H9 (cell line): ENCODE measurements around the gene MLC1. TPM values are rescaled to one million over a fixed set of nuclear protein-coding genes. Genes with fewer than 3 reads are reported as not detected.

Source experiments
- DNase-seq: peaks from one replicate; pipeline ENCODE4 v3.0.0-alpha.2; 2017
- H2AFZ ChIP-seq: one replicate; pipeline ENCODE4 v1.6.1; 2013; ENCODE audit warnings: mild to moderate bottlenecking, low read length, control low read depth, moderate library complexity
- H2AK5ac ChIP-seq: 2 replicates; pipeline ENCODE4 v1.6.1; 2013; ENCODE audit warnings: low read length, control low read depth, mixed read lengths; ENCODE audit not compliant: insufficient read length
- H2BK120ac ChIP-seq: one replicate; pipeline ENCODE4 v1.6.1; 2013; ENCODE audit warnings: low read depth, mild to moderate bottlenecking, low read length, control low read depth, inconsistent platforms; ENCODE audit not compliant: poor library complexity, severe bottlenecking
- H2BK12ac ChIP-seq: 2 replicates; pipeline ENCODE4 v1.6.1; 2013; ENCODE audit warnings: low read length, control low read depth, mixed read lengths, low read depth; ENCODE audit not compliant: insufficient read length
- H2BK15ac ChIP-seq: 2 replicates; pipeline ENCODE4 v1.6.1; 2013; ENCODE audit warnings: low read depth, low read length, control low read depth
- H2BK20ac ChIP-seq: one replicate; pipeline ENCODE4 v1.6.1; 2013; ENCODE audit warnings: low read depth, mild to moderate bottlenecking, low read length, control low read depth, inconsistent platforms; ENCODE audit not compliant: poor library complexity, severe bottlenecking
- H2BK5ac ChIP-seq: 2 replicates; pipeline ENCODE4 v1.6.1; 2013; ENCODE audit warnings: low read length, control low read depth, mixed read lengths; ENCODE audit not compliant: insufficient read length
- H3K14ac ChIP-seq: 2 replicates; pipeline ENCODE4 v1.6.1; 2013; ENCODE audit warnings: low read length, control low read depth; ENCODE audit not compliant: insufficient read depth
- H3K18ac ChIP-seq: 2 replicates; pipeline ENCODE4 v1.6.1; 2013; ENCODE audit warnings: low read depth, mild to moderate bottlenecking, mixed read lengths, low read length, control low read depth; ENCODE audit not compliant: insufficient read length
- H3K23ac ChIP-seq: 2 replicates; pipeline ENCODE4 v1.6.1; 2013; ENCODE audit warnings: low read length, control low read depth, mixed read lengths, low read depth; ENCODE audit not compliant: insufficient read length
- H3K23me2 ChIP-seq: 2 replicates; pipeline ENCODE4 v1.6.1; 2013; ENCODE audit warnings: low read depth, mild to moderate bottlenecking, mixed read lengths, low read length, control low read depth; ENCODE audit not compliant: insufficient read length, poor library complexity, severe bottlenecking
- H3K27ac ChIP-seq: 2 replicates; pipeline ENCODE4 v1.5.1; 2013; ENCODE audit warnings: low read length, control low read depth, mixed read lengths, low read depth; ENCODE audit not compliant: insufficient read length
- H3K27me3 ChIP-seq: 2 replicates; pipeline ENCODE4 v1.6.1; 2013; ENCODE audit warnings: low read length, control low read depth, inconsistent platforms; ENCODE audit not compliant: insufficient read depth
- H3K4ac ChIP-seq: 2 replicates; pipeline ENCODE4 v1.6.1; 2013; ENCODE audit warnings: low read depth, mild to moderate bottlenecking, control low read depth, inconsistent platforms, low read length, moderate library complexity
- H3K4me1 ChIP-seq: 2 replicates; pipeline ENCODE4 v1.6.1; 2013; ENCODE audit warnings: low read length, control low read depth, inconsistent platforms; ENCODE audit not compliant: insufficient read depth
- H3K4me2 ChIP-seq: 2 replicates; pipeline ENCODE4 v1.6.1; 2013; ENCODE audit warnings: low read length, control low read depth, mixed read lengths; ENCODE audit not compliant: insufficient read length, insufficient read depth
- H3K56ac ChIP-seq: 2 replicates; pipeline ENCODE4 v1.6.1; 2013; ENCODE audit warnings: low read depth, mild to moderate bottlenecking, mixed read lengths, low read length, control low read depth; ENCODE audit not compliant: insufficient read length
- H3K79me1 ChIP-seq: 2 replicates; pipeline ENCODE4 v1.6.1; 2013; ENCODE audit warnings: low read depth, mild to moderate bottlenecking, moderate library complexity, low read length, control low read depth, inconsistent platforms; ENCODE audit not compliant: insufficient read depth, poor library complexity, severe bottlenecking
- H3K79me2 ChIP-seq: 2 replicates; pipeline ENCODE4 v1.6.1; 2013; ENCODE audit warnings: low read length, control low read depth, inconsistent platforms; ENCODE audit not compliant: insufficient read depth
- H3K9ac ChIP-seq: 2 replicates; pipeline ENCODE4 v1.6.1; 2013; ENCODE audit warnings: low read length, control low read depth, mixed read lengths; ENCODE audit not compliant: insufficient read length; ENCODE audit errors: extremely low read depth
- H3K9me3 ChIP-seq: one replicate; pipeline ENCODE4 v1.6.1; 2013; ENCODE audit warnings: low read depth, low read length, inconsistent platforms; ENCODE audit not compliant: control insufficient read depth
- H3T11ph ChIP-seq: one replicate; pipeline ENCODE4 v1.6.1; 2013; ENCODE audit warnings: mild to moderate bottlenecking, low read length, control low read depth, inconsistent platforms
- H4K20me1 ChIP-seq: one replicate; pipeline ENCODE4 v1.6.1; 2013; ENCODE audit not compliant: control insufficient read depth, insufficient read length, insufficient read depth
- H4K5ac ChIP-seq: 2 replicates; pipeline ENCODE4 v1.6.1; 2013; ENCODE audit warnings: low read depth, mild to moderate bottlenecking, mixed read lengths, low read length, control low read depth; ENCODE audit not compliant: insufficient read length
- H4K8ac ChIP-seq: replicated peaks from 2 replicates; pipeline ENCODE4 v1.6.1; 2013; ENCODE audit warnings: low read length, control low read depth, mixed read lengths, low read depth; ENCODE audit not compliant: insufficient read length
- H4K91ac ChIP-seq: 2 replicates; pipeline ENCODE4 v1.6.1; 2013; ENCODE audit warnings: low read depth, mild to moderate bottlenecking, moderate library complexity, mixed read lengths, low read length, control low read depth; ENCODE audit not compliant: insufficient read length
- H3K27ac Mint-ChIP-seq, 3 experiments: 2 replicates in 2 of 3; 3 replicates in 1 of 3; pipeline ENCODE4 v1.8.0; 2020 to 2021; ENCODE audit warnings: mixed read lengths in 3 of 3, mild to moderate bottlenecking in 1 of 3, moderate library complexity in 1 of 3
- H3K27me3 Mint-ChIP-seq: 2 replicates; pipeline ENCODE4 v1.8.0; 2021; ENCODE audit warnings: low read depth, mild to moderate bottlenecking, moderate library complexity, mixed read lengths
- H3K36me3 Mint-ChIP-seq, 3 experiments: 2 replicates in 2 of 3; 3 replicates in 1 of 3; pipeline ENCODE4 v1.8.0; 2020 to 2021; ENCODE audit warnings: low read depth in 3 of 3, mixed read lengths in 3 of 3; ENCODE audit not compliant: insufficient read depth in 1 of 3
- H3K4me1 Mint-ChIP-seq, 2 experiments: 2 replicates each; pipeline ENCODE4 v1.8.0; 2020; ENCODE audit warnings: mixed read lengths in 2 of 2
- H3K4me3 Mint-ChIP-seq, 2 experiments: 2 replicates in 1 of 2; 3 replicates in 1 of 2; pipeline ENCODE4 v1.8.0; 2020 to 2021; ENCODE audit warnings: mild to moderate bottlenecking in 2 of 2, mixed read lengths in 2 of 2, moderate library complexity in 1 of 2
- H3K9me3 Mint-ChIP-seq, 2 experiments: 2 replicates in 1 of 2; 3 replicates in 1 of 2; pipeline ENCODE4 v1.8.0; 2020; ENCODE audit warnings: mild to moderate bottlenecking in 2 of 2, mixed read lengths in 2 of 2, moderate library complexity in 1 of 2
- WGBS: extraction: QIAGEN DNeasy Blood & Tissue Kit; methylation state at CpG from one replicate; pipeline ENCODE4 v1.1.7; 2013; ENCODE audit warnings: missing lambda C conversion rate, low lambda C conversion rate, mixed read lengths; ENCODE audit not compliant: insufficient read length; ENCODE audit errors: extremely low coverage; 5-methylcytosine and 5-hydroxymethylcytosine counted together
- total RNA-seq: library from RNA; stranded (reverse); gene quantifications from 2 replicates; pipeline ENCODE4 v1.2.1, GENCODE V29; 2021
- TF ChIP-seq, protein P1 (sequence below): fragments of 200-600 bp; sonication (generic); conservative IDR thresholded peaks from 3 replicates; pipeline ENCODE4 v1.8.0; 2021; ENCODE audit warnings: antibody characterized with exemption, mild to moderate bottlenecking

The MLC1 gene
- total RNA-seq, 1 experiment from 2014 or later, result not detected

DNA sequence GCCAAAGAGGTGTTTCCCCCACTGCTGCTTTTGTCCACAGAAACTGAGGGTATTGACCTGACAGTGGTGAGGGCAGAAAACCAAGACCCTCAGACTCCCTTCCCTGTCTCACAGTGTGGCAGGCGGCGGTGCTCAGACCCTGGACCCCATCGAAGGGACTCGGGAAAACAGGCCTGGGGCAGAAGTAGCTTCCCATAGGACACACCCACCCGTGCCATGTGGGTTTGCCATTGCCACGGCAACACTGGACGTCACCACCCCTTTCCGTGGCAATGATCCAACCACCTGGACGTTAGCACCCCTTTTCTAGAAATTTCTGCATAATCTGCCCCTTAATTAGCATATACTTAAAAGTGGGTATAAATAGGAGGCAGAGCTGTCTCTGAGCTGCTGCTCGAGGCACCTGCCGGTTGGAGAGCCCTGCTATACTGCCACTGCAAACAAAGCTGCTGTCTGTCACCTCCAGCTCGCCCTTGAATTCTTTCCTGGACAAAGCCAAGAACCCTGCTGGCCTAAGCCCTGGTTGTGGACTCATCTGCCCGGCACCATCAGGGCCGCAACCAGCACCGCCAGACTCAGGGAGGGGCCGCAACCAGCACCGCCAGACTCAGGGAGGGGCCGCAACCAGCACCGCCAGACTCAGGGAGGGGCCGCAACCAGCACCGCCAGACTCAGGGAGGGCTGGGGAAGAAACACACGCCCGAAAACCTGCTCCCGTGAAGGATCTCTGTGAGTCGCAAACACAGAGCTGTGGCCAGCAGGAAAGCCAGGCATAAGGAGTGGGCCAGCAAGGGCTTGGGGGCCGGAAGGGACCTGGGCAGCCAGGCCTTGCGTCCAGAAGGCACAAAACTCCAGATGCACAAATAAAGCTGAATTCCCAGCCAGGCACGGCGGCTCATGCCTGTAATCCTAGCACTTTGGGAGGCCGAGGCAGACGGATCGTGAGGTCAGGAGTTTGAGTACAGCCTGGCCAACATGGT is 10.4 kb downstream of the MLC1 start:
- Histone ChIP-seq H3K27ac (no peak overlapping the region), H3K79me2 (no peaks in the 10 kb centered on the region), H3T11ph (no peak overlapping the region), H3K9me3 (no peaks in the 10 kb centered on the region), H2BK5ac (no peak overlapping the region), H3K4me1 (no peaks in the 10 kb centered on the region), H2BK20ac (no peak overlapping the region), H4K5ac (no peak overlapping the region), H3K9ac (no peak overlapping the region), H2BK120ac (no peak overlapping the region), H3K4me2 (no peak overlapping the region), H2AFZ (no peak overlapping the region), H3K56ac (no peak overlapping the region), H4K91ac (no peak overlapping the region), H3K23me2 (no peaks in the 10 kb centered on the region), H3K18ac (no peak overlapping the region), H4K8ac (no peak overlapping the region), H4K20me1 (no peaks in the 10 kb centered on the region), H3K4ac (no peak overlapping the region), H3K79me1 (no peaks in the 10 kb centered on the region), H3K27me3 (no peaks in the 10 kb centered on the region), H2AK5ac (no peak overlapping the region), H3K14ac (0 out of 2 replicates have a peak overlapping the region, but pooled peaks have one; percentile 47), H2BK15ac (no peak overlapping the region), H2BK12ac (no peak overlapping the region), H3K23ac (no peak overlapping the region)
- H3K9me3 Mint-ChIP-seq, result no peaks in the 10 kb centered on the region
- 0 out of 4 replicates have a peak, but pooled peaks cover 0 to 8% of the 10 kb centered on the region in 2 experiments for H3K4me1 Mint-ChIP-seq
- peak; percentile 41 for DNase-seq
- WGBS, result no CpG with 5 or more reads among the region's 32 CpGs
- no peak overlapping the region for H3K27ac Mint-ChIP-seq
- no peak overlapping the region for H3K4me3 Mint-ChIP-seq
- no peaks in the 10 kb centered on the region for H3K36me3 Mint-ChIP-seq
- TF ChIP-seq, protein P1, sequence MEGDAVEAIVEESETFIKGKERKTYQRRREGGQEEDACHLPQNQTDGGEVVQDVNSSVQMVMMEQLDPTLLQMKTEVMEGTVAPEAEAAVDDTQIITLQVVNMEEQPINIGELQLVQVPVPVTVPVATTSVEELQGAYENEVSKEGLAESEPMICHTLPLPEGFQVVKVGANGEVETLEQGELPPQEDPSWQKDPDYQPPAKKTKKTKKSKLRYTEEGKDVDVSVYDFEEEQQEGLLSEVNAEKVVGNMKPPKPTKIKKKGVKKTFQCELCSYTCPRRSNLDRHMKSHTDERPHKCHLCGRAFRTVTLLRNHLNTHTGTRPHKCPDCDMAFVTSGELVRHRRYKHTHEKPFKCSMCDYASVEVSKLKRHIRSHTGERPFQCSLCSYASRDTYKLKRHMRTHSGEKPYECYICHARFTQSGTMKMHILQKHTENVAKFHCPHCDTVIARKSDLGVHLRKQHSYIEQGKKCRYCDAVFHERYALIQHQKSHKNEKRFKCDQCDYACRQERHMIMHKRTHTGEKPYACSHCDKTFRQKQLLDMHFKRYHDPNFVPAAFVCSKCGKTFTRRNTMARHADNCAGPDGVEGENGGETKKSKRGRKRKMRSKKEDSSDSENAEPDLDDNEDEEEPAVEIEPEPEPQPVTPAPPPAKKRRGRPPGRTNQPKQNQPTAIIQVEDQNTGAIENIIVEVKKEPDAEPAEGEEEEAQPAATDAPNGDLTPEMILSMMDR, result no peak
- H3K27me3 Mint-ChIP-seq, result peaks cover 1% of the 10 kb centered on the region
